LNCaP clone FGC (cell line): ENCODE results near the gene IGFBP1.

Experiments used
- DNase-seq: peaks from one replicate; pipeline ENCODE4 v3.0.0-alpha.2; 2011; ENCODE audit warnings: low read depth
- H3K4me3 ChIP-seq: 2 replicates; pipeline ENCODE4 v1.5.1; 2011; ENCODE audit warnings: mild to moderate bottlenecking, low read depth, low read length, control low read depth
- TF ChIP-seq, protein P1 (sequence below): IDR thresholded peaks from 2 replicates; pipeline ENCODE4 v1.5.1; 2012; ENCODE audit warnings: mild to moderate bottlenecking; ENCODE audit not compliant: control insufficient read depth, insufficient read depth; ENCODE audit errors: extremely low read depth

The IGFBP1 gene

GRCh38 chr7:45876519-45876918 is 11.8 kb upstream of the IGFBP1 start:
- DNase-seq = no peak
- TF ChIP-seq, protein P1, sequence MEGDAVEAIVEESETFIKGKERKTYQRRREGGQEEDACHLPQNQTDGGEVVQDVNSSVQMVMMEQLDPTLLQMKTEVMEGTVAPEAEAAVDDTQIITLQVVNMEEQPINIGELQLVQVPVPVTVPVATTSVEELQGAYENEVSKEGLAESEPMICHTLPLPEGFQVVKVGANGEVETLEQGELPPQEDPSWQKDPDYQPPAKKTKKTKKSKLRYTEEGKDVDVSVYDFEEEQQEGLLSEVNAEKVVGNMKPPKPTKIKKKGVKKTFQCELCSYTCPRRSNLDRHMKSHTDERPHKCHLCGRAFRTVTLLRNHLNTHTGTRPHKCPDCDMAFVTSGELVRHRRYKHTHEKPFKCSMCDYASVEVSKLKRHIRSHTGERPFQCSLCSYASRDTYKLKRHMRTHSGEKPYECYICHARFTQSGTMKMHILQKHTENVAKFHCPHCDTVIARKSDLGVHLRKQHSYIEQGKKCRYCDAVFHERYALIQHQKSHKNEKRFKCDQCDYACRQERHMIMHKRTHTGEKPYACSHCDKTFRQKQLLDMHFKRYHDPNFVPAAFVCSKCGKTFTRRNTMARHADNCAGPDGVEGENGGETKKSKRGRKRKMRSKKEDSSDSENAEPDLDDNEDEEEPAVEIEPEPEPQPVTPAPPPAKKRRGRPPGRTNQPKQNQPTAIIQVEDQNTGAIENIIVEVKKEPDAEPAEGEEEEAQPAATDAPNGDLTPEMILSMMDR = no peak
- no peak overlapping the region for H3K4me3 ChIP-seq

- H3K4me3 ChIP-seq = no peak overlapping the region
- no peak for DNase-seq
- TF ChIP-seq, protein P1 = no peak
Measured at GRCh38 chr7:45878457-45879144, 9.7 kb upstream of the IGFBP1 start.

GRCh38 chr7:45880433-45880860 is 7.8 kb upstream of the IGFBP1 start:
- H3K4me3 ChIP-seq = no peak overlapping the region
- TF ChIP-seq, protein P1 = no peak
- no peak for DNase-seq

DNA sequence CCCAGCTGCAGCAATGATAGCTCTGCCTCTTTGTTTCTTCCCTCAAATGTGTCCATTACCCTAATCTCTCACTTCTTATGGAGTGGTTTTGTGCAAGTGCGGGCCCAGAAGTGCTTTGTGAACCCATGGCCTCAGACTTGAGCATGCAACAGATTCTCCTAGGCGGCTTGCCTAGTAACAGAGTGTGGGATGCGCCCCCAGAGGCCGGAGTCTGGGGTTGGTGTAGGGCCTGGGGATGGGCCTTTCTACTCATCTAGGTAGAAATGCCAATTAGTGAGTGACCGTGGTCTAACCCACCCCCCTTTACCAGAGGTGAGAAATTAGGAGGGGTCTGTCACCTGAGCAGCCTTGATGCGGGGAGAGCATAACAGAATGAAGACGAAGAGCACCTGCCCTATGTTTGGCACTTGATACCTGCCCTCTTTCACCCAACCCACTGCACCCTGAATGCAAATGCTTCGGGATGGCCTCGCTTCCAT is 7.0 kb upstream of the IGFBP1 start:
- DNase-seq = no peak
- TF ChIP-seq, protein P1 = no peak
- H3K4me3 ChIP-seq = no peak overlapping the region

DNA sequence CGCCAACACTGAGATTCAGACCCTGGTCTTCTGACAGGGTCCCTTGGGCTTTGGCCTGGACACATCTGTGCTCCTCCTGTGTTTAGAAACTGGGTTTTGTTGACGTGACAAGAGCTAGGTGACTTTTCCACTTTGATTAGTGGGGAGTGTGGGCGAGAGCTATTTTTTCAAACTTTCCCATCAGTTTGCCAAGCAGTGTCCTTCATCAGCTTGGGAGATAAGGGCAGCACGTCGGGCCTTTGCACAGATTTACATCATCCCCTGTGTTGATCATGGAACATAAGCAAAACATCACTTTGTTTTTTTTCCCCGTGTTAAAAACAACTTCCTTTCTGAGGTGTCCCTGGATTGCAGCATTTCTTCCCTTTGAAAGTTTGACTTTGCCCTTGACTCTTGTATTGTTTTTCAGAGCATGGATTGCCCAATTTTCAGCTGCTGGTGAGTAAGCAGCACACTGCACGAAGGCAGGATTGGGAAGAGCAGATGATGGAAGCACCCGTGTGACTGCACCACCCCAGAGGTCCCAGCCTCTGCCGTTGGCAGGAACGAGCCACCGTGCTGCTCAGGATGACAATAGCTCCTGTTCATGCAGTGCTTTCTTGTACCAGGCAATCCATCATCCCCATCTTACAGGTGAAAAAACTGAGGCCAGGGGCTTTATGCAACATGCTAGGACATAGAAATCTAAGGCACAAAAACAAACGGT is 6.4 kb upstream of the IGFBP1 start:
- DNase-seq = no peak
- TF ChIP-seq, protein P1 = no peak
- H3K4me3 ChIP-seq = no peak overlapping the region

DNA sequence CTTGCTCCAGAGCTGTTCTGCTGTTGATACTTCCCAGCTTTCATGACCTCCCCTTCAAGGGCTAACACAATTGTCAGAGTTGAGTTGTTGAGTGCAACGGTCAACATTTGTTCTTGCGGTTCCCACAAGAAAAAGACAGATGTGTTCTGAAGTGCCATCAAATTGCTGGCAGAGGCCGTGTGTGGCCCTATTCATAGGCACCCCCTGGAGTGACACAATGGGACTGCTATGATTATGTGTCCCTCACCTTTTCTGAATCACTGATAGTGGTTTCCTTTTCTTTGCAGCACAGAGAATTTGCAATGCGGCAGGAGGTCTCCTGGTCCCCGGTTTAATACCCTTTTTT is 5.8 kb upstream of the IGFBP1 start:
- TF ChIP-seq, protein P1 = no peak
- DNase-seq = no peak
- no peak overlapping the region for H3K4me3 ChIP-seq

DNA sequence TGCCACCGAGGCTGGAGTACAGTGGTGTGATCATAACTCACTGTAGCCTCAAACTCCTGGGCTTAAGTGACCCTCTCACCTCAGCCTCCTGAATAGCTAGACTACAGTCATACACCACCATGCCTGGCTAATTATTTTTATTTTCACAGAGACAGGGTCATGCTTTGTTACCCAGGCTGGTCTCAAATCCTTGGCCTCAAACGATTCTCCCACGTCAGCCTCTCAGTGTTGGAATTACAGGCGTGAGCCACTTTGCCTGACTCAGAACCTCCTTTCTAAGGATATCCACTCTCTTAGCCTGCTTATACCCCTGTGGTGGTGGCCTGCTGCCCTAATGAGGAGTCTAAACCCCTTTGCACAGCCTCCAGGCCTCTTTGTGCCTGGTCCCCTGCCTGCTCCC is 4.2 kb upstream of the IGFBP1 start:
- TF ChIP-seq, protein P1 = no peak
- DNase-seq = no peak
- no peak overlapping the region for H3K4me3 ChIP-seq
